ENCODE measurements around the gene CNTFR. TPM values are rescaled to one million over a fixed set of nuclear protein-coding genes. Genes with fewer than 3 reads are reported as not detected.

Gene CNTFR
- total and polyA plus RNA-seq, 2 experiments from 2014 or later: 4.7 to 7.5 TPM

- Histone ChIP-seq H4K20me1 (ENCODE audit: insufficient read depth, poor library complexity, severe bottlenecking) (no peaks in the 10 kb centered on the region), H3K36me3 (replicated peaks; ENCODE audit: insufficient read depth, low read depth) (no peaks in the 10 kb centered on the region), H3K27me3 (peaks cover 83% of the 10 kb centered on the region), H3K9me2 (replicated peaks; ENCODE audit: insufficient read depth) (no peaks in the 10 kb centered on the region), H3K4me1 (ENCODE audit: insufficient read depth) (peaks cover 33% of the 10 kb centered on the region), H3K27ac (no peak overlapping the region), H3K79me2 (no peaks in the 10 kb centered on the region), H2AFZ (no peak overlapping the region), H3K4me2 (no peak overlapping the region), H3K9me3 (ENCODE audit: low read depth) (no peaks in the 10 kb centered on the region), H3K4me3 (no peak overlapping the region)
- TF ChIP-seq, protein P1, sequence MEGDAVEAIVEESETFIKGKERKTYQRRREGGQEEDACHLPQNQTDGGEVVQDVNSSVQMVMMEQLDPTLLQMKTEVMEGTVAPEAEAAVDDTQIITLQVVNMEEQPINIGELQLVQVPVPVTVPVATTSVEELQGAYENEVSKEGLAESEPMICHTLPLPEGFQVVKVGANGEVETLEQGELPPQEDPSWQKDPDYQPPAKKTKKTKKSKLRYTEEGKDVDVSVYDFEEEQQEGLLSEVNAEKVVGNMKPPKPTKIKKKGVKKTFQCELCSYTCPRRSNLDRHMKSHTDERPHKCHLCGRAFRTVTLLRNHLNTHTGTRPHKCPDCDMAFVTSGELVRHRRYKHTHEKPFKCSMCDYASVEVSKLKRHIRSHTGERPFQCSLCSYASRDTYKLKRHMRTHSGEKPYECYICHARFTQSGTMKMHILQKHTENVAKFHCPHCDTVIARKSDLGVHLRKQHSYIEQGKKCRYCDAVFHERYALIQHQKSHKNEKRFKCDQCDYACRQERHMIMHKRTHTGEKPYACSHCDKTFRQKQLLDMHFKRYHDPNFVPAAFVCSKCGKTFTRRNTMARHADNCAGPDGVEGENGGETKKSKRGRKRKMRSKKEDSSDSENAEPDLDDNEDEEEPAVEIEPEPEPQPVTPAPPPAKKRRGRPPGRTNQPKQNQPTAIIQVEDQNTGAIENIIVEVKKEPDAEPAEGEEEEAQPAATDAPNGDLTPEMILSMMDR (IDR thresholded peaks at IDR 0.05; ENCODE audit: poor library complexity): no peak
- TF ChIP-seq EZH2 (IDR thresholded peaks at IDR 0.05; ENCODE audit: borderline replicate concordance) (no peak), EZH2phosphoT487 (IDR thresholded peaks at IDR 0.05; ENCODE audit: low read depth, severe bottlenecking, unreplicated experiment) (no peak)
- WGBS (ENCODE audit: low lambda C conversion rate, missing lambda C conversion rate): 72% methylated on average over 2 of the region's 2 CpGs
- no peak for DNase-seq (ENCODE audit: low spot score)
Observed at GRCh38 chr9:34587271-34587670, 2.3 kb downstream of the CNTFR start.

DNA sequence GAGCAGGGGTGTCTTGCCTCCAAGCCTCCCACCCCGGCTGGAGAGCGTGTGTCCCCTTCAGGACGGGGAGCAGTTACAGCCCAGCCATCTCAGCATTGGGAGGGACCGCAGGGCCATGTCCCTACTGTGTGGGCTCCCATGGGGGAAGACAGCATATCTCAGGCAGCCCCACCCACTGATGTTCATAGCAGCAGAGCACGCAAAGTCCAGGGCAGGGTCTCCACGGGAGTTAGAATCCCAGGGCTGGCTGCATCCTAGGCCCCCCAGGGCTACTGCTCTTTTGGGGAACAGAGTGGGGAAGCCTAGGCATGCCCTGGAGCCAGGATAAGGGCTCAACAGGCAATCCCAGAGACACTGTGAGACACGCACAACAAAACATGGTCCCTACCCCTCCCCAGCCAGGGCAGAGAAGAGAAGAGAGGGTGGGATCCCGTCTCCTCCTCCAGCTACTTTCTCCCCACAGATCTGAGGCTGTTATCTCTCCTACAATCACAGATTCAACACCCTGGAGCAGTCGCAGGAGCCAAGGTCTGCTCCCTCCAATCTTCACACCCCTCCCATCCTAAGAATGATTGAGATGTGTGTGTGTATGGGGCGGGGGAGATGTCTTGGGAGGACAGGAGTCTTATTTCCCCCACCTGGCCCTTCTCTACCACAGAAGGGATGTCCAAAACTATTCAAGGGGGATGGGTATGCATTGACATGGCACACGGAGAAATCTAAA lies 3.4 kb downstream of the CNTFR start:
- H3K4me2 ChIP-seq: no peak overlapping the region

GRCh38 chr9:34584970-34585369 lies 4.6 kb downstream of the CNTFR start:
- H3K27me3 ChIP-seq: peaks cover 80% of the 10 kb centered on the region
- H4K20me1 ChIP-seq (ENCODE audit: insufficient read depth, poor library complexity, severe bottlenecking): no peaks in the 10 kb centered on the region
- H3K9me3 ChIP-seq (ENCODE audit: low read depth): no peaks in the 10 kb centered on the region
- H3K9me2 ChIP-seq (replicated peaks; ENCODE audit: insufficient read depth): no peaks in the 10 kb centered on the region
- no peaks in the 10 kb centered on the region for H3K36me3 ChIP-seq (replicated peaks; ENCODE audit: insufficient read depth, low read depth)
- TF ChIP-seq, protein P1 (IDR thresholded peaks at IDR 0.05; ENCODE audit: poor library complexity): no peak
- TF ChIP-seq EZH2phosphoT487 (IDR thresholded peaks at IDR 0.05; ENCODE audit: low read depth, severe bottlenecking, unreplicated experiment) (no peak), EZH2 (IDR thresholded peaks at IDR 0.05; ENCODE audit: borderline replicate concordance) (no peak)
- no peak overlapping the region for H3K4me2 ChIP-seq
- no peaks in the 10 kb centered on the region for H3K79me2 ChIP-seq
- peaks cover 12% of the 10 kb centered on the region for H3K4me1 ChIP-seq (ENCODE audit: insufficient read depth)
- no peak for DNase-seq (ENCODE audit: low spot score)
- H3K27ac ChIP-seq: no peak overlapping the region
- whole genome bisulfite sequencing (ENCODE audit: low lambda C conversion rate, missing lambda C conversion rate): 85% methylated on average over 5 of the region's 5 CpGs
- H3K4me3 ChIP-seq: no peak overlapping the region
- no peak overlapping the region for H2AFZ ChIP-seq

More for the DNA sequence above, 3.4 kb downstream of the CNTFR start:
- H4K20me1 ChIP-seq (ENCODE audit: insufficient read depth, poor library complexity, severe bottlenecking): no peaks in the 10 kb centered on the region
- H2AFZ ChIP-seq: no peak overlapping the region
- no peaks in the 10 kb centered on the region for H3K36me3 ChIP-seq (replicated peaks; ENCODE audit: insufficient read depth, low read depth)
- peaks cover 81% of the 10 kb centered on the region for H3K27me3 ChIP-seq
- H3K9me2 ChIP-seq (replicated peaks; ENCODE audit: insufficient read depth): no peaks in the 10 kb centered on the region
- no peaks in the 10 kb centered on the region for H3K79me2 ChIP-seq
- H3K4me1 ChIP-seq (ENCODE audit: insufficient read depth): peaks cover 24% of the 10 kb centered on the region
- H3K4me3 ChIP-seq: no peak overlapping the region
- no peak overlapping the region for H3K27ac ChIP-seq
- TF ChIP-seq EZH2 (IDR thresholded peaks at IDR 0.05; ENCODE audit: borderline replicate concordance): no peak
- TF ChIP-seq EZH2phosphoT487 (IDR thresholded peaks at IDR 0.05; ENCODE audit: low read depth, severe bottlenecking, unreplicated experiment): no peak
- TF ChIP-seq, protein P1 (IDR thresholded peaks at IDR 0.05; ENCODE audit: poor library complexity): no peak
- DNase-seq (ENCODE audit: low spot score): no peak
- no peaks in the 10 kb centered on the region for H3K9me3 ChIP-seq (ENCODE audit: low read depth)
- 35% methylated on average over 11 of the region's 11 CpGs for WGBS (ENCODE audit: low lambda C conversion rate, missing lambda C conversion rate)
